NB4 (cell line): ENCODE results near the gene CROCC2.

Source experiments
- DNase-seq: peaks from one replicate; pipeline ENCODE4 v3.0.0; 2010; ENCODE audit warnings: low read depth
- H3K4me3 ChIP-seq: one replicate; pipeline ENCODE4 v1.5.1; 2011; ENCODE audit warnings: mild to moderate bottlenecking, low read depth, low read length, moderate library complexity
- MYC ChIP-seq: IDR thresholded peaks from 2 replicates; pipeline ENCODE4 v1.6.1; 2011; ENCODE audit warnings: low read depth, low read length
- POLR2A ChIP-seq: IDR thresholded peaks from 2 replicates; pipeline ENCODE4 v1.6.1; 2011; ENCODE audit warnings: mild to moderate bottlenecking; ENCODE audit not compliant: insufficient read length; ENCODE audit errors: extremely low read depth
- TF ChIP-seq, protein P1 (sequence below): IDR thresholded peaks from 2 replicates; pipeline ENCODE4 v1.6.1; 2011; ENCODE audit warnings: low read depth, low read length
- TF ChIP-seq, protein P2 (sequence below): IDR thresholded peaks from one replicate; pipeline ENCODE4 v1.5.1; 2012; ENCODE audit warnings: low read depth, low read length

The CROCC2 gene

DNA sequence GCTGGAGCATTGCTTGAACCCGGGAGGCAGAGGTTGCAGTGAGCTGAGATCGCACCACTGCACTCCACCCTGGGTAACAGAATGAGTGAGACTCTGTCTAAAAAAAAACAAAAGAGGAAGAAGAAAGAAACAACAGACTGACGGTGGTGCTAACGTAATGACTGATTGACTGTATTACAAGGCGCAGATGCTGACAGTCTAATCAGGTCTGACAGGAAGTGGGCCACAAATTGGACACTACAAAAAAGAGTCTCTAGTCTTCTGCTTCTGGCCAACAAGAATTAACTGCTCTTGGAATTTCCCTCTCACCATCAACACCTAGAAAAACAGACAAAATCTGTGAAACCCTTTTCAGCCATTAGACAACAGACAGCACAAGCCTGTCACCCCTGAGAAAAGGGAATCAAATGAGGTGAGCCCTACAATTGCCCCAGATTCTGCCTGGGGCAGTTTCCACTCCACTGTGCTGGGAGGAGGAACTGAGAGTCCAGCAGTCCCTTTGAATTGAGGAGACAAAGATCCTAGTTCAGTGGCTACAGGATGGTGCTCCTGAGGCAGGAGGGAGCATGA lies 135.5 kb downstream of the CROCC2 start:
- peak; percentile 37 for DNase-seq
- H3K4me3 ChIP-seq = no peak overlapping the region
- TF ChIP-seq POLR2A (no peak), MYC (no peak)
- TF ChIP-seq, protein P1, sequence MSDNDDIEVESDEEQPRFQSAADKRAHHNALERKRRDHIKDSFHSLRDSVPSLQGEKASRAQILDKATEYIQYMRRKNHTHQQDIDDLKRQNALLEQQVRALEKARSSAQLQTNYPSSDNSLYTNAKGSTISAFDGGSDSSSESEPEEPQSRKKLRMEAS = no peak
- TF ChIP-seq, protein P2, sequence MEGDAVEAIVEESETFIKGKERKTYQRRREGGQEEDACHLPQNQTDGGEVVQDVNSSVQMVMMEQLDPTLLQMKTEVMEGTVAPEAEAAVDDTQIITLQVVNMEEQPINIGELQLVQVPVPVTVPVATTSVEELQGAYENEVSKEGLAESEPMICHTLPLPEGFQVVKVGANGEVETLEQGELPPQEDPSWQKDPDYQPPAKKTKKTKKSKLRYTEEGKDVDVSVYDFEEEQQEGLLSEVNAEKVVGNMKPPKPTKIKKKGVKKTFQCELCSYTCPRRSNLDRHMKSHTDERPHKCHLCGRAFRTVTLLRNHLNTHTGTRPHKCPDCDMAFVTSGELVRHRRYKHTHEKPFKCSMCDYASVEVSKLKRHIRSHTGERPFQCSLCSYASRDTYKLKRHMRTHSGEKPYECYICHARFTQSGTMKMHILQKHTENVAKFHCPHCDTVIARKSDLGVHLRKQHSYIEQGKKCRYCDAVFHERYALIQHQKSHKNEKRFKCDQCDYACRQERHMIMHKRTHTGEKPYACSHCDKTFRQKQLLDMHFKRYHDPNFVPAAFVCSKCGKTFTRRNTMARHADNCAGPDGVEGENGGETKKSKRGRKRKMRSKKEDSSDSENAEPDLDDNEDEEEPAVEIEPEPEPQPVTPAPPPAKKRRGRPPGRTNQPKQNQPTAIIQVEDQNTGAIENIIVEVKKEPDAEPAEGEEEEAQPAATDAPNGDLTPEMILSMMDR = no peak
